SHP77 (cell line): ENCODE results near the gene ATP6V1F.

Experiments used
- DNase-seq, 2 experiments: peaks; one replicate each; lab custom pipeline; 2025; lab: John Stamatoyannopoulos, UW

The ATP6V1F gene

DNA sequence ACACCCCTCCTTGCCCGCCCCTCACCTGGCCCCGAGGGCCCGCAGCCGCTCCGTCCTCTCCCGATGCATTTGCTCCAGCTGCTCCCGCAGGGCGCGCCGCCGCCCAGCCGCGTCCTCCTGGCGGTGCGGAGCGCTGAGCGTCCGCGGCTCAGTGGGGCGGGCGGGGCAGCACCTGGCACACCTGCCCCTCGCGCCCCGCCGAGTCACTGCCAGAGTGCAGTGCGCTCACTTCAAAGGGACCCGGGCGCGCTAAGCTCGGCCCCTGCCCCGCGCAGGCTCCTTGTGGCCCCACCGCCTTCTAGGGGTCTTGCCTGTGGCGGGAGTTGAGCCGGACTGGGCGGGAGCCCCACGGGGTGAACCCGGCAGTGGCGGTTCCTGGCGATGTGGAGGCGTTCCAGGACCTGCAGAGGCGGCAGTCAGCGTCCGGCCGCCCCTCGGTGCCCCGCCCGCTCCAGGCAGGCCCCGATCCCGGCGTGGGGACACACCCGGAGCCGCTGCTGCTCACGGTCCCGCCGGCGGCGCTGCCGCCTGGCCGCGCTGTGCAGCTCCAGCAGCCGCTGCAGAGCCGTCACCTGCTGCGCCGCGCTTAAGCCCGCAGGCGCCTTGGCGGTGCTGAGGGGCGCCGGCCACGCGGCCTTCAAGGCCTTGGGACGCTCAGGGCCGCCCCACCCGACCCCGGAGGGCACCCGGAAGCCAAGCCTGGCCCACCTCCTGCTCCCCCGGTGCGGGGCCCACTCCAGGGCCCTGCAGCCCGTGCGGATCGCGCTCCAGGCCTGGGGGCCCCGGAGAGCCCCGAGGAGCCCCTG lies 6.7 kb downstream of the ATP6V1F start:
- DNase-seq, result peak in 1 of 2 experiments; percentile 59

GRCh38 chr7:128869944-128870285 lies 7.3 kb downstream of the ATP6V1F start:
- DNase-seq, result no peak

DNA sequence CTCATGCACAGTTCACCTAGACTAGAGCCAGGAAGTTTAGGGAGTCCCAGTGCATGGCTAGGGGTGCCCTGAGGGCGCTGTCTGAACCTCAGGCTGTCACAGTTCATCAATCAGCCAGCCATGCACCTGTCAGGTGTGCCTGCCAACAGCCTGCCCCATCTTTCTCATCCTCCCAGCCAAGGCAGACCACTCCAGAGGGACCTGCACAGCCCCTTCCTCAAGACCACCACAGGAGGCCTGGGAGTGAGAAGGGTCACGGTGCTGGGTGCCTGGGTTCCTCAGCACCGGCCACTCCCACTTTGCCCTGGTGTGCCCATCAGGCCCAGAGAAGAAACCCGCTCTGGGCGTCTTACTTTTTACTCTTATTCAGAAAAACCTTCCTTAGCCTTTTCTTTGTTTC lies 8.4 kb downstream of the ATP6V1F start:
- DNase-seq, result no peak

GRCh38 chr7:128872394-128872824 lies 9.8 kb downstream of the ATP6V1F start:
- no peak for DNase-seq

- no peak for DNase-seq
Observed at GRCh38 chr7:128873234-128873633, 10.6 kb downstream of the ATP6V1F start.

- peak; percentile 23 to 28 for DNase-seq
Observed at GRCh38 chr7:128874140-128875031, 11.7 kb downstream of the ATP6V1F start.

DNA sequence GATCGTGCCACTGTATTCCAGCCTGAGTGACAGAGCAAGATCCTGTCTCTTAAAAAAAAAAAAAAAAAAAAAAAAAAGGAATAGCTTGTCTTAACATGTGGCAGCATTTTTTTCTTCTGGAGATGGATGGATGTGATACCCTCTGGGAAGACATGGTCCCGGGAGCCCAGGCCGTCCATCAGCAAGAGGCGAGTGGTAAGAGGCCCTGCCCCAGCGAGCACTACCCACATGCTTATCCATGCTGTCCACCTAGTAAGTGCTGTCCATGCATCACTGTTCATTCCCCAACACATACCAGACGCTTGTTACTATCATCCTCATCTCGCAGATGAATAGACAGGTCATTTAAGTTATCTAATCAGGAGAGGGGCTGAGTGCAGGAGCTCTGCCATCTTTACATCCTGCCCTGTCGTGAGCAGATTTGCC lies 12.9 kb downstream of the ATP6V1F start:
- DNase-seq, result no peak

GRCh38 chr7:128876127-128876526 lies 13.5 kb downstream of the ATP6V1F start:
- DNase-seq, result no peak

- no peak for DNase-seq
Observed at GRCh38 chr7:128876586-128876977, 13.9 kb downstream of the ATP6V1F start.

DNA sequence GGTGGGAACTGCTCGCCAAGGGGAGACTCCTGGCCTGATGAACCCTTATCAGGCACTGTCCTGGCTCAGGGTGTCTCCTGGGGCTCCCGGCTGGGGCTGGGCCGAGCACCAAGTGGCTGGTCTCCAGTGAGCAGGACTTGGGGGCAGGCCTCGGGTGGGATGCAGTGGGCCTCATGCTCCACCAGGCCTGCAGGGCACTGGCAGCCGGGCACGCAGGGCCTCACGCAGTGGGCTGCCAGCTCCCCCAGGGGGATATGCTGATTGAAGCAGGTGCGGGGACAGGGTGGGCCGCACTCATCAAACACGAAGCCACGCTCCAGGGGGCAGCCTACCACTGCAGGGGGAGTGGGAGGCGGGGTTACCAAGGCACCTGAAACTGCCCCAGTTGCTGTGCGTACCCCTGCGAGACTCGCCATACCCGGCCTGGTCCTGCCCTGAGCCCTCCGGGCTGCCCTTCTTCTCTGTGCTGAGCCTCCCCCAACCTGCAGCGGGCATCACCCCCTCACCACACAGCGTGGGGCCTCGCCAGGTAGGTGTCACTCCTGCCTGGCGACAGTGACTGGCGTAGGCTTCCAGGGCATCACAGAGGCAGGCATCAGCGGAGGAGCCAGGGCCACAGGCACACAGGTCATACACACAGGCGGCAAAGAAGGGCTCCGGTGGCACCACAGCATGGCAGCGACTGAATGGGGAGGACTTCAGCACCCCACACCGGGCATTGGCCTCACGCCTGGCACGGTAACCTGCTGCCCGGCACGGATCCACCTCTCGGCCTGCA lies 14.5 kb downstream of the ATP6V1F start:
- DNase-seq, result no peak

GRCh38 chr7:128877756-128878120 lies 15.1 kb downstream of the ATP6V1F start:
- DNase-seq, result no peak

DNA sequence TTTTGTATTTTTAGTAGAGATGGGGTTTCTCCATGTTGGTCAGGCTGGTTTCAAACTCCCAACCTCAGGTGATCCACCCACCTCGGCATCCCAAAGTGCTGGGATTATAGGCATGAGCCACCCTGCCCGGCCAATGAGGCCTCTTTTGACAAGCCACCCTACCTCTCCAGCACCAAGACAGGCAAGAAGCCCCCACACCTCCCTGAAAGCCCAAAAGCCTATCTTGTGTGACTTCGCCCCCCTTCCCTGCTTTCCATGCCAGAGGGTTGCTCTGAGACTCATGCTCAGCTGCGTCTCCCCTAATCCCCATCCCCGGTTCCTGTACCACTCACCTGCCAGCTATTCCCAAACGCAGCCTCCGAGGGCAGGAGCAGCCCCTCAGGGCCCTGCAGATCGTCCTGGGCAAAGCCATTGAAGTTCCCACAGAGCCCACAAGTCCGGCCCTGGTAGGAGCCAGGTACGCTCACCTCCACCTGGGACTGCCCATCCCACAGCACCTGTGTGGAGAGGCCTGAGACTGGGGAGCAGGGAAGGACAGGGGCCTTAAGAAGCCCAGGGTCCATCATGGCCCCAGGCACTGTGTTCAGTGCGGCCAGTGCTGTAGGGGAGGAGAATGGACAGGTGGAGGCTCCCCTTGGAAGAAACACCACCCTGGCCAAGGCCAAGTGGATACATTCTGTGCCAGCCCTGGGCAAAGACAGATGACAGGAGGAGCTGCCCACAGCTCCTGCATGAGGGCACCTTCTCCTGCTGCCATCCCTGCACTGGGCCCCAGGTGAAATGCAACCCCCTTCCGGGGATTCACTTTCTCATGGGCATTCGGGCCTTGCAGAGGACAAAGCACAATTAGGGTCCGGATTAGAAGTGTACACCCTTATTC lies 15.8 kb downstream of the ATP6V1F start:
- no peak for DNase-seq

- DNase-seq, result peak in 1 of 2 experiments; percentile 19
Observed at GRCh38 chr7:128879461-128879938, 16.8 kb downstream of the ATP6V1F start.

DNA sequence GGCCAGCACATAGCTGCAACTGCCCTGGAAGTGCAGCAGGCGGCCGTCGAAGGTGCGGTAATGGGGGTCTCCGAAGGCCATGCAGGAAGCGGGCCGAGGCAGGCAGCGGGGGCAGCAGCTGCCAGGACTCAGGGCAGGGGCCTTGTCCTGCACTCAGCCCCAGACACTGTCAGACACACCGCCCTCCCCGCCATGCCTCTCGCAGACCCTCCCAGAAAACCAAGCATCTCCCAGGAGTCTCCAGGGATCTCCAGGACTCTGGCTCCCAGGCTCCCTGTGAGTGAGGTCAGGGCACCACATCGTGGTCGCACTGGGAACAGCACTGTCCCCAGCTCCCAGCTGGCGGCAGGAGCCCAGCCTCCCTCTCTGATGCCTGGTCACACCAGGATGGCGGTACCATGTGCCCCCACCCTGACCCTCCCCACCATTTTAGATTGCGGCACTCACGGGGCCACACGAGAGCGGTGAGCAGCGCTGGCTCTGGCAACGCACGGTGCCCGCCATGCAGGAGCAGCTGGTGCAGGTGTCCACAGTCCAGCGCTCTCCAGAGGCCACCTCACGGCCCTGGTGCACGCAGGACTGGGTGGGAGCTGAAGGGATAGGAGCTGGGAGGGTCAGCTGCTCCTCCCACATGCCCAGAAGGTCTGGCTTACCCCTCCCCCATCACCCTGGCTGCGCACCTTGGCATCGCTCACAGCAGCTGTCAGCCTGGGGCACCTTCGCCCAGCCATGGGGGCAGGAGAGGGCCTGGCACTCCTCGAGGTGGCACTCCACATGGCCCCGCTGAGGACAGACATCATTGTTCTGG lies 17.5 kb downstream of the ATP6V1F start:
- DNase-seq, result peak; percentile 71 to 72

DNA sequence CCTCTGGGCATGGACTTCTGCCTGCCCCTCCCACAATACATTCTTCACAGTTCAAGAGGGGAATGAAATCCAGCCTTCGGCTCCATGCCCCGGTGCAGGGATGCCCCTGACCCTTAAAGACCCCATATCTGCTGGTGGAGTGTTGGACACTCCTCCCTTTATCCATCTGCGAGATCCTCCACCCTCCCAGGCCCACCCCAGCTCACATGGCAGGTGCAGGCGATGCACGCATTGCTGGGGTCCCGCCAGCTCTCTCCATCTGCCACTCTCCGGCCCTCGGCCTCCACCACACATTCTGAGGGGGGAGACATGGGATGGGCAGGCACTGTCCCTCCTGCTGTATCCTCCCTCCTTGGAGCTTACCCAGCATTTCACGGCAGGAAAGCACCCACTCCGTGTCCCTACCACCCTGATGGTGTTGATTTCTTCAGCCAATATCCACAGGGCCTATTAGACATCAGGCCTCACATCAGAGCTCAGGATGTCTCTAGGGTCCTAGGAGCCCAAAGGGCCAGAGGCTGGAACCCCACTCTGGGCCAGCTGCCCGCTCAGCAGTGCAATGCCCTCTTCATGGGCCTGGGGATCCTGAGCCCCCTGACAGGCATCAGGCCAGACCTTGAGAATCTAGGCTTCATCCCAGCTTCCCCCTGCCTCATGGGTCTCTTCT lies 18.3 kb downstream of the ATP6V1F start:
- no peak for DNase-seq

- DNase-seq, result no peak
Observed at GRCh38 chr7:128881458-128882125, 18.9 kb downstream of the ATP6V1F start.

- DNase-seq, result no peak
Observed at GRCh38 chr7:128882134-128882533, 19.5 kb downstream of the ATP6V1F start.

- DNase-seq, result peak; percentile 30 to 72
Observed at GRCh38 chr7:128883622-128884448, 21.2 kb downstream of the ATP6V1F start.
